AG09309 (cell line): ENCODE measurements around the gene LRRK1.
A peak's percentile ranks its signal among the peaks of the same experiment; 100 is the strongest.

Experiments used
- DNase-seq: peaks from one replicate; pipeline ENCODE4 v3.0.0-alpha.2; 2010; ENCODE audit warnings: low read depth
- H3K4me3 ChIP-seq: 2 replicates; pipeline ENCODE4 v1.5.1; 2011; ENCODE audit warnings: mild to moderate bottlenecking, low read depth, low read length, moderate library complexity; ENCODE audit not compliant: control insufficient read depth
- CTCF ChIP-seq: IDR thresholded peaks from 2 replicates; pipeline ENCODE4 v1.5.1; 2011; ENCODE audit warnings: mild to moderate bottlenecking, low read depth, low read length, inconsistent platforms; ENCODE audit not compliant: insufficient read depth, control insufficient read depth; ENCODE audit errors: missing control alignments

LRRK1 gene

GRCh38 chr15:100901296-100901695 lies 17.9 kb upstream of the LRRK1 start:
- no peak overlapping the region for H3K4me3 ChIP-seq
- TF ChIP-seq CTCF: no peak
- DNase-seq: no peak

- no peak for TF ChIP-seq CTCF
- H3K4me3 ChIP-seq: no peak overlapping the region; the same call in 1 of the 2 replicates
- peak; percentile 23 for DNase-seq
Measured at GRCh38 chr15:100901702-100902435, 17.3 kb upstream of the LRRK1 start.

- DNase-seq: peak; percentile 56
- H3K4me3 ChIP-seq: peak overlapping the region; percentile 7
- no peak for TF ChIP-seq CTCF
Measured at GRCh38 chr15:100902436-100903167, 16.6 kb upstream of the LRRK1 start.

GRCh38 chr15:100903168-100903554 lies 16.0 kb upstream of the LRRK1 start:
- TF ChIP-seq CTCF: no peak
- no peak overlapping the region for H3K4me3 ChIP-seq
- DNase-seq: no peak

- H3K4me3 ChIP-seq: no peak overlapping the region
- TF ChIP-seq CTCF: no peak
- no peak for DNase-seq
Measured at GRCh38 chr15:100905850-100906249, 13.3 kb upstream of the LRRK1 start.

- DNase-seq: no peak
- no peak overlapping the region for H3K4me3 ChIP-seq
- TF ChIP-seq CTCF: no peak
Measured at GRCh38 chr15:100908466-100908865, 10.7 kb upstream of the LRRK1 start.

GRCh38 chr15:100909565-100909964 lies 9.6 kb upstream of the LRRK1 start:
- H3K4me3 ChIP-seq: no peak overlapping the region
- TF ChIP-seq CTCF: no peak
- no peak for DNase-seq
